Nephron progenitor cell (in vitro differentiated cells): ENCODE results near the gene USP35.

Experiments
- DNase-seq: peaks from one replicate; pipeline ENCODE4 v3.0.0; 2021
- H3K27ac Mint-ChIP-seq: 2 replicates; pipeline ENCODE4 v1.8.0; 2021; ENCODE audit warnings: mild to moderate bottlenecking, moderate library complexity, mixed read lengths
- H3K27me3 Mint-ChIP-seq: 2 replicates; pipeline ENCODE4 v1.8.0; 2021; ENCODE audit warnings: mild to moderate bottlenecking, low read depth, mixed read lengths; ENCODE audit not compliant: poor library complexity
- H3K36me3 Mint-ChIP-seq: 2 replicates; pipeline ENCODE4 v1.8.0; 2021; ENCODE audit warnings: low read depth, mixed read lengths
- H3K4me1 Mint-ChIP-seq: 2 replicates; pipeline ENCODE4 v1.8.0; 2021; ENCODE audit warnings: mixed read lengths
- H3K4me3 Mint-ChIP-seq: 2 replicates; pipeline ENCODE4 v1.8.0; 2021; ENCODE audit warnings: mild to moderate bottlenecking, moderate library complexity, mixed read lengths
- H3K9me3 Mint-ChIP-seq: 2 replicates; pipeline ENCODE4 v1.8.0; 2021; ENCODE audit warnings: mild to moderate bottlenecking, moderate library complexity, mixed read lengths
- CTCF ChIP-seq: fragments of 200-600 bp; sonication (generic); IDR thresholded peaks from 2 replicates; pipeline ENCODE4 v1.5.0; 2021; ENCODE audit warnings: antibody characterized with exemption

USP35 gene

DNA sequence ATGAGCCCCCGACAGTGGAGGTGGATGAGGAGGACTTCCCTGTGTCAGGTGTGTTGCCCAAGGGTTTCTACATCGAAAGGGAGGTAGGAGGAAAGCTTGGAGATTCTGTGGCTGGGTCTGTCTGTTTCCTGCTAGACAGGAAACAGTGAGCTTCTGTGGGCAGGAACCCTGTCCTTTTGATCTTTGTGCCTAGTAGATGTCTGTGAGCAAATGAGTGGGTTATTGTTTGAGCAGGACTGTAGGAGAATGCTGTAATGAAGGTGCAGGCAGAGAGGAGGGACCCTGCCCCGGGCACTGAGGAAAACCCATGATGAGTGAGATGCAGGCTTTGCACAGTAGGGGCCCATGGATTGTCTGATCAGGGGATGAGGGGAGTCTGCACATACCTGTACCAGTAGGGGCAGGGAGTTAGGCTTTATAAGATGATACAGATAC lies 14.0 kb downstream of the USP35 start:
- Mint-ChIP-seq H3K4me1 (peaks cover 6% of the 10 kb centered on the region), H3K9me3 (no peaks in the 10 kb centered on the region), H3K27ac (peak overlapping the region; percentile 31), H3K36me3 (peaks cover 14% of the 10 kb centered on the region), H3K27me3 (peaks cover 3% of the 10 kb centered on the region), H3K4me3 (no peak overlapping the region)
- no peak for TF ChIP-seq CTCF
- no peak for DNase-seq

DNA sequence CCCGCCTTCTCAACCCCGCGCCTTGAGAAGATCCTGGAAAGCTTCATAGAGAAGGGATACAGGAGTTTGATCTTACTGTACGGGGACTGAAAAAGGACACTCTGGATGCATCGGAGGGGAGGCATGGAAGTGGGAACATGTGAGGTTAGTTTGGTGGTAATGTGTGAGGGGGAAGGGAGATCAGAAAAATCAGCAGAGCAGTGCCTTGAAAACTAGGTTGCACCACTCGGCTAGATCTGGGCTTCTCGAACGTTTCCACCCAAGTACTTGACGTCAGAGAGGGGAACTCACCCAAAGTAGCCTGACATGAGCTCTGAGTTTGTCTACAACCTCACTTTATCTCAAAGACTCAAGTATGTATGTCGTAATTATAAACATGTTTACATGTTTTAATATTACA lies 14.5 kb downstream of the USP35 start:
- TF ChIP-seq CTCF, result no peak
- Mint-ChIP-seq H3K4me3 (no peak overlapping the region), H3K27ac (no peak overlapping the region), H3K36me3 (peaks cover 14% of the 10 kb centered on the region), H3K4me1 (peaks cover 6% of the 10 kb centered on the region), H3K27me3 (peaks cover 3% of the 10 kb centered on the region), H3K9me3 (no peaks in the 10 kb centered on the region)
- DNase-seq, result no peak

DNA sequence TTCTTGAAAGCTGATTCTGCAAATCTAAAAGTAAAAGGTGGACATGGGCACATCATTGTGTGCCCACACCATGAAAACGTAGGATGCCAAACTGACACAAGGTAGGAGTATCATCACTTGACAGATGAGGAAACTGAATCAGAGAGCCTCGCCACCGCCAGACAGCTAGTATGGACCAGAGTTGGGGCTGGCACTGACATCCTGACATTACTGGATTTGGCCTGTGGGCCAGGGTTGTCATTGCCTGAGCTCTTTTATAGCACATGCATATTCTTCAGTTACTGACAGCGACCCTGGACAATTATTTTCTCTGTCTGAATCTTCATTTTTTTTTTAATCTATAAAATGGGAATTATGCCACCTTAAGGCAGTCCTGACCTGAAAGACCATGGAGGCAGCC lies 16.5 kb downstream of the USP35 start:
- H3K9me3 Mint-ChIP-seq, result no peaks in the 10 kb centered on the region
- H3K4me3 Mint-ChIP-seq, result no peak overlapping the region
- no peak overlapping the region for H3K27ac Mint-ChIP-seq
- H3K36me3 Mint-ChIP-seq, result peaks cover 29% of the 10 kb centered on the region
- peaks cover 3% of the 10 kb centered on the region for H3K27me3 Mint-ChIP-seq
- no peak for DNase-seq
- no peak for TF ChIP-seq CTCF
- H3K4me1 Mint-ChIP-seq, result peaks cover 6% of the 10 kb centered on the region

GRCh38 chr11:78205691-78206090 lies 17.0 kb downstream of the USP35 start:
- Mint-ChIP-seq H3K4me3 (no peak overlapping the region), H3K9me3 (no peaks in the 10 kb centered on the region), H3K27me3 (peaks cover 3% of the 10 kb centered on the region), H3K27ac (no peak overlapping the region), H3K36me3 (peaks cover 33% of the 10 kb centered on the region), H3K4me1 (peaks cover 6% of the 10 kb centered on the region)
- DNase-seq, result no peak
- TF ChIP-seq CTCF, result no peak

DNA sequence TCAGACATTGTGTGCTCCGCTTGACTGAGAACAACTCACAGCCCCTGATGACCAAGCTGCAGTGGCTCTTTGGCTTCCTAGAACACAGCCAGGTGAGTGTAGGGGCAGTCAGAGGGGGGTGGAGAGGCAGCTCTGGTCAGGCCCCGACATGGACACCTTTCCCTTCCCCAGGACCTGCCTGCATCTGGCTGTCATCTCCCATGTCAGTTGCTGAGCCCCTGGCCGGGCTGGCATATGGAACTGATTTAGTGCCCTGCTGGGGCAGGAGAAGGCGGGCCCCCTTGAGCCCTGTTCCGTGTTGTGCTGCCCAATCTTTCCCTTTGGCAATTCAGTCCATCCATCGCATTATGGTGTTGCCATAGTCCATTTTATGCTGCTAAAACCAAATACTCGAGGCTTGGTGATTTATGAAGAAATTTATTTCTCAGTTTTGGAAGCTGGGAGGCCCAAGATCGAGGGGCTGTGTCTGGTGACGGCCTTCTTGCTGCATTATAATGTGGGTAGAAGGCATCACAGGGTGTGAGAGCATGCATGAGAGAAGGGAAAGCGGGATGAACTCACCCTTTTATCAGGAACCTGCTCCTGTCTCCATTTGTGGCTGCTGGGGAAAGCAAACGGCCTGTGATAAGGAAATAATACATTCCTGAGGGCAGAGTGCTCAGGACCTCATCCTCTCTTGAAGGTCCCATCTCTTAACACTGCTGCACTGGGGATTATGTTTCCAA lies 19.0 kb downstream of the USP35 start:
- peaks cover 6% of the 10 kb centered on the region for H3K9me3 Mint-ChIP-seq
- no peak for TF ChIP-seq CTCF
- H3K27me3 Mint-ChIP-seq, result peaks cover 3% of the 10 kb centered on the region
- no peak overlapping the region for H3K4me3 Mint-ChIP-seq
- H3K36me3 Mint-ChIP-seq, result peaks cover 46% of the 10 kb centered on the region
- H3K4me1 Mint-ChIP-seq, result no peaks in the 10 kb centered on the region
- H3K27ac Mint-ChIP-seq, result peak overlapping the region; percentile 72
- DNase-seq, result no peak
